Thyroid gland (tissue), 4 donors: ENCODE data around the gene OSBPL8. TPM values are rescaled to one million over a fixed set of nuclear protein-coding genes. Genes with fewer than 3 reads are reported as not detected.

Source experiments
- DNase-seq, 2 donors: peaks; one replicate each; pipeline ENCODE4 v3.0.0-alpha.2; 2019
- H3K27ac ChIP-seq, 3 donors: fragments of 200-600 bp; sonication (generic); 1 replicate in 2 of 3; 2 replicates in 1 of 3; pipeline ENCODE4 v1.5.1; 2016 to 2019; ENCODE audit warnings: mild to moderate bottlenecking in 1 of 3, moderate library complexity in 1 of 3
- H3K27me3 ChIP-seq: fragments of 200-600 bp; sonication (generic); one replicate; pipeline ENCODE4 v1.5.1; 2019
- H3K36me3 ChIP-seq, 2 donors: fragments of 200-600 bp; sonication (generic); one replicate each; pipeline ENCODE4 v1.5.1; 2016 to 2019
- H3K4me1 ChIP-seq, 2 donors: fragments of 200-600 bp; sonication (generic); one replicate each; pipeline ENCODE4 v1.5.1; 2017 to 2019
- H3K4me3 ChIP-seq, 3 donors: fragments of 200-600 bp; sonication (generic); replicated peaks in 1 of 3; 1 replicate in 2 of 3; 2 replicates in 1 of 3; pipeline ENCODE4 v1.5.1; 2016; ENCODE audit warnings: mild to moderate bottlenecking in 1 of 3
- H3K9me3 ChIP-seq: fragments of 200-600 bp; sonication (generic); one replicate; pipeline ENCODE4 v1.5.1; 2017
- CTCF ChIP-seq, 6 experiments: fragments of 200-600 bp in 3 of 6; fragments of 450-650 bp in 3 of 6; sonication (generic) in 3 of 6; IDR thresholded peaks; one replicate each; pipeline ENCODE4 v1.5.1; 2016 to 2019; ENCODE audit warnings: antibody characterized with exemption in 6 of 6, mild to moderate bottlenecking in 2 of 6, inconsistent platforms in 1 of 6, moderate library complexity in 1 of 6
- POLR2A ChIP-seq, 2 donors: fragments of 450-650 bp; IDR thresholded peaks; one replicate each; pipeline ENCODE4 v1.6.1; 2017; ENCODE audit warnings: antibody characterized with exemption in 2 of 2, mild to moderate bottlenecking in 2 of 2, moderate library complexity in 1 of 2
- WGBS, 2 donors: methylation state at CpG; one replicate each; pipeline ENCODE4 v1.1.5; 2017; 5-methylcytosine and 5-hydroxymethylcytosine counted together
- intact Hi-C: fragments of 100-400 bp; cut with DNase I; formaldehyde crosslinking; loops from one replicate; pipeline ENCODE4 v1.15.1; 2023
- total RNA-seq, 4 donors: library from RNA; depleted of rRNA; stranded (reverse); fragments of >200 nt; gene quantifications; one replicate each; pipeline ENCODE4 v1.2.3, GENCODE V29; 2016

The OSBPL8 gene
- total RNA-seq, 4 donors from 2014 or later = 69.8 to 112 (median 77.6) TPM

- H3K4me3 ChIP-seq = no peak overlapping the region
- H3K27me3 ChIP-seq = no peaks in the 10 kb centered on the region
- DNase-seq = no peak
- H3K27ac ChIP-seq = no peak overlapping the region
- peaks cover 11 to 18% of the 10 kb centered on the region in 2 donors for H3K4me1 ChIP-seq
- intact Hi-C loops = no loop called here
- TF ChIP-seq CTCF (IDR thresholded peaks at IDR 0.05) = no peak
- TF ChIP-seq POLR2A (IDR thresholded peaks at IDR 0.05) = no peak
- H3K36me3 ChIP-seq = no peaks in the 10 kb centered on the region
- H3K9me3 ChIP-seq = no peaks in the 10 kb centered on the region
- WGBS, 2 donors = 94 to 95% methylated on average over 2 of the region's 2 CpGs
Observed at GRCh38 chr12:76555797-76556196, 3.8 kb downstream of the OSBPL8 start.

- H3K36me3 ChIP-seq = no peaks in the 10 kb centered on the region
- H3K27me3 ChIP-seq = no peaks in the 10 kb centered on the region
- H3K9me3 ChIP-seq = no peaks in the 10 kb centered on the region
- TF ChIP-seq POLR2A (IDR thresholded peaks at IDR 0.05) (no peak), CTCF (IDR thresholded peaks at IDR 0.05) (no peak)
- 88 to 89% methylated on average over 7 of the region's 7 CpGs for WGBS, 2 donors
- H3K4me3 ChIP-seq = no peak overlapping the region
- intact Hi-C loops = no loop called here
- peaks cover 11 to 18% of the 10 kb centered on the region in 2 donors for H3K4me1 ChIP-seq
- no peak overlapping the region for H3K27ac ChIP-seq
- no peak for DNase-seq
Observed at GRCh38 chr12:76555231-76555767, 4.3 kb downstream of the OSBPL8 start.

- DNase-seq = no peak
- no peaks in the 10 kb centered on the region for H3K36me3 ChIP-seq
- peaks cover 11 to 18% of the 10 kb centered on the region in 2 donors for H3K4me1 ChIP-seq
- H3K9me3 ChIP-seq = no peaks in the 10 kb centered on the region
- intact Hi-C loops = no loop called here
- H3K27ac ChIP-seq = no peak overlapping the region
- 97% methylated on average over 2 of the region's 2 CpGs for WGBS, 2 donors
- TF ChIP-seq POLR2A (IDR thresholded peaks at IDR 0.05) (no peak), CTCF (IDR thresholded peaks at IDR 0.05) (no peak)
- H3K4me3 ChIP-seq = no peak overlapping the region
- no peaks in the 10 kb centered on the region for H3K27me3 ChIP-seq
Observed at GRCh38 chr12:76554405-76555230, 5.0 kb downstream of the OSBPL8 start.

- Histone ChIP-seq H3K4me3 (no peak overlapping the region), H3K9me3 (no peaks in the 10 kb centered on the region), H3K27ac (no peak overlapping the region), H3K27me3 (no peaks in the 10 kb centered on the region), H3K4me1 (peaks cover 16 to 23% of the 10 kb centered on the region in 2 donors), H3K36me3 (no peaks in the 10 kb centered on the region)
- WGBS, 2 donors = 88 to 94% methylated on average over 3 of the region's 3 CpGs
- intact Hi-C loops = no loop called here
- DNase-seq = peak; percentile 13 to 25
- TF ChIP-seq CTCF (IDR thresholded peaks at IDR 0.05) (no peak), POLR2A (IDR thresholded peaks at IDR 0.05) (no peak)
Observed at GRCh38 chr12:76552343-76552938, 7.1 kb downstream of the OSBPL8 start.

GRCh38 chr12:76551482-76551888 is 8.1 kb downstream of the OSBPL8 start:
- peaks cover 16 to 25% of the 10 kb centered on the region in 2 donors for H3K4me1 ChIP-seq
- H3K4me3 ChIP-seq = no peak overlapping the region
- H3K27ac ChIP-seq = no peak overlapping the region
- intact Hi-C loops = no loop called here
- H3K9me3 ChIP-seq = no peaks in the 10 kb centered on the region
- WGBS, 2 donors = 92 to 93% methylated on average over 5 of the region's 5 CpGs
- no peak for DNase-seq
- no peaks in the 10 kb centered on the region for H3K36me3 ChIP-seq
- no peak for TF ChIP-seq POLR2A (IDR thresholded peaks at IDR 0.05)
- TF ChIP-seq CTCF (IDR thresholded peaks at IDR 0.05) = no peak
- H3K27me3 ChIP-seq = no peaks in the 10 kb centered on the region
